CD4-positive, alpha-beta T cell treated with Interferon alpha-2 for 1 hour (primary cell): ENCODE data around the gene TAF11L13.
"Not testable (repeated sequence)": the region's sequence is repeated elsewhere in the genome, so short reads cannot be mapped to it uniquely, and the experiment has no call there.

Experiments
- DNase-seq, 2 donors: peaks; one replicate each; pipeline ENCODE4 v3.0.0-alpha.2; 2020 to 2022

The TAF11L13 gene

GRCh38 chr5:17631788-17632187 is at the start of gene TAF11L13:
TSS of gene TAF11L13 (plus strand) at chr5:17632088.
- DNase-seq = not testable (repeated sequence)

GRCh38 chr5:17585658-17586057 is 46.2 kb upstream of the TAF11L13 start, which contains the start of gene TAF11L7:
TSS of gene TAF11L7 (minus strand) at chr5:17585758.
- not testable (repeated sequence) for DNase-seq

DNA sequence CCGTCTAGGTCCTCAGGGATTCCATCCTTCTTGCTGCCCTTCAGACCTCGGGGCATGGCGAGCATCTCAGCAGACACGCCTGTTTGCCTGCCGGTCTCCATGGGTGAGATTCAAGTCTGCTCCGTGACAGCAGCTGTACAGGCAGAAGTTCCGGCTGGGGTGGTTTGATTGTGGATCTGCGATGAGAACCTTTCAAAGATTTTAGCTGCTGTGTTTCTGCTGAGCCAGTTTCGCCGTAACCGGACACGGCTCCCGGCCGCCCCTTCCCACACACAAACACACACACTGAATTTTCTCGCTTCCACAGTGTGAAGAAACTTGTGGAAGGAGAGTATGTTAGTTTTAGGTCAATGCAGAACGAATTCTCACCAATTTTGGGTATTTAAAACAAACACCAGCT is 41.0 kb upstream of the TAF11L13 start, which contains the start of gene TAF11L8:
TAF11L8 (minus strand) TSS at position 101 of the 400 bp plus-strand sequence.
- DNase-seq = not testable (repeated sequence)

DNA sequence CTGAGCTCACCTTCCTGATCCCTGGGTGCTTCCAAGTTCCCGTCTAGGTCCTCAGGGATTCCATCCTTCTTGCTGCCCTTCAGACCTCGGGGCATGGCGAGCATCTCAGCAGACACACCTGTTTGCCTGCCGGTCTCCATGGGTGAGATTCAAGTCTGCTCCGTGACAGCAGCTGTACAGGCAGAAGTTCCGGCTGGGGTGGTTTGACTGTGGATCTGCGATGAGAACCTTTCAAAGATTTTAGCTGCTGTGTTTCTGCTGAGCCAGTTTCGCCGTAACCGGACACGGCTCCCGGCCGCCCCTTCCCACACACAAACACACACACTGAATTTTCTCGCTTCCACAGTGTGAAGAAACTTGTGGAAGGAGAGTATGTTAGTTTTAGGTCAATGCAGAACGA is 37.6 kb upstream of the TAF11L13 start, which contains the start of gene TAF11L9:
TAF11L9 (minus strand) TSS at position 140 of the 400 bp plus-strand sequence.
- not testable (repeated sequence) for DNase-seq

DNA sequence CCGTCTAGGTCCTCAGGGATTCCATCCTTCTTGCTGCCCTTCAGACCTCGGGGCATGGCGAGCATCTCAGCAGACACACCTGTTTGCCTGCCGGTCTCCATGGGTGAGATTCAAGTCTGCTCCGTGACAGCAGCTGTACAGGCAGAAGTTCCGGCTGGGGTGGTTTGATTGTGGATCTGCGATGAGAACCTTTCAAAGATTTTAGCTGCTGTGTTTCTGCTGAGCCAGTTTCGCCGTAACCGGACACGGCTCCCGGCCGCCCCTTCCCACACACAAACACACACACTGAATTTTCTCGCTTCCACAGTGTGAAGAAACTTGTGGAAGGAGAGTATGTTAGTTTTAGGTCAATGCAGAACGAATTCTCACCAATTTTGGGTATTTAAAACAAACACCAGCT is 34.2 kb upstream of the TAF11L13 start, which contains the start of gene TAF11L10:
TAF11L10 (minus strand) TSS at position 101 of the 400 bp plus-strand sequence.
- DNase-seq = not testable (repeated sequence)

- not testable (repeated sequence) for DNase-seq
Measured at GRCh38 chr5:17603880-17604279, 28.0 kb upstream of the TAF11L13 start, which contains the start of gene TAF11L11. TSS of gene TAF11L11 (plus strand) at chr5:17604183.

DNA sequence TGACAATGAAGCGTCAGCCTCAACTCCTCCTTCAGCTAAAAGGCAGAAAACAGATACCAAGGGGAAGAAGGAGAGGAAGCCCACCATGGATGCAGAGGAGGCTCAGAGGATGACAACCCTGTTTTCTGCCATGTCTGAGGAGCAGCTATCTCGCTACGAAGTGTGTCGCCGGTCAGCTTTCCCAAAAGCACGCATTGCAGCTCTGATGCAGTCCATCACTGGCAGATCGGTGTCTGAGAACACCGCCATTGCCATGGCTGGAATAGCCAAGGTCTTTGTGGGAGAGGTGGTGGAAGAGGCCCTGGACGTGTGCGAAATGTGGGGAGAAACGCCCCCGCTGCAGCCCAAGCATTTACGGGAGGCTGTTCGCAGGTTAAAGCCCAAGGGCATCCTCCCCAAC is 26.9 kb upstream of the TAF11L13 start:
- DNase-seq = no peak

GRCh38 chr5:17607461-17607860 is 24.4 kb upstream of the TAF11L13 start:
- DNase-seq = not testable (repeated sequence)

DNA sequence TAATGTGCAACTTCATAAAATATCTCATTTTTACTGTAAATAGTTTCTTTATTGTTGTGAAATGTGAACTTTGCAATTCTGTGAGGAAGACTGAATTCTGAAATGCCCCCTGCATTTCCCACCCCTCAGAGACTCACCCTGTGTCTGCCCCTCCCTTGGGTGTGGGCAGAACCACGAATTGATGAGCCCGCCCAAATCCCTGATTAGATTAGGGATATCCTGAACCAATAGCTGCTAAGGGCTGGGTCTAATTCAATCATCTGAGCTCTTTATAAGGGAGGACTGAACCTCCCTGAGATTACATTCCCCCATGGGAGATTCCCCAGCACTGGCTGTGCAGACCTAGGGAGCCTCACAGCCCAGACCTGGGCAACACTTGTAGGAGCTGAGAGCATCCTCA is 21.8 kb upstream of the TAF11L13 start, which contains the start of gene TAF11L12:
TAF11L12 (plus strand) TSS at position 301 of the 400 bp plus-strand sequence.
- not testable (repeated sequence) for DNase-seq

GRCh38 chr5:17614872-17615605 is 16.8 kb upstream of the TAF11L13 start:
- no peak for DNase-seq

- DNase-seq = no peak
Measured at GRCh38 chr5:17619354-17619753, 12.5 kb upstream of the TAF11L13 start.

DNA sequence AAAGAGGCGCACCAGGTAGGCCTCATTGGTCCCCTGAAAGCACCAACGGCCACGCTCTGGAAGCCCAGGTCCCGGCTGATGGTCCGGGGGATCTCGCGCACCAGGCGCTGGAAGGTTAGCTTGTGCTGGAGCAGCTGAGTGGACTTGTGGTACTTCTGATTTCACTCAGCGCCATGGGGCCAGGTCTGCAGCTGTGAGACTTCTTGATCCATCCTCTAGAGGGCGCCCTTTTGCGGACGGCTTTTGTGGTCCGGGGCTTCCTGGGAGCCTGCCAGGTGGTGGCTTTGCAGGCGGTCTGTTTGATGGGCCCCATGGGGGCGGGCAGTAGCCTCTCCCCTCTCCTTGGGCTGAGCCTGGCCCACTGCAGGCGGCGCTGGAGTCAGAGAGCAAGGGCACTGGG is 11.3 kb upstream of the TAF11L13 start:
- DNase-seq = no peak

DNA sequence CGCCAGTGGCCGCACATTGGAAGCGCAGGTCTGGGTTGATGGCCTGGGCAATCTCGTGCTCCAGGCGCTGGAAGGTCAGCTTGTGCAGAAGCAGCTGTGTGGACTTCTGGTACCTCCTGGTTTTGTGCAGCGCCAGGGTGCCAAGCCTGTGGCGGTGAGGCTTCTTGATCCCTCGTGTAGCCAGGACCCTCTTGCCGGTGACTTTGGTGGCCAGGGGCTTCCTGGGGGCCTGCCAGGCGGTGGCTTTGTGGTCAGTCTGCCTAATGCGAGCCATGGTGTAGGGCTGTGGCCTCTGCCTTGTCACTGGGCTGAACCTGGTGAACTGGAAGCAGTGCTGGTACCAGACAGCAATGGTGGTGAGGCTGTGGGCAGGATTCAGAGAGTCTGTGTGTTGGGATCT is 6.2 kb upstream of the TAF11L13 start:
- DNase-seq = no peak

DNA sequence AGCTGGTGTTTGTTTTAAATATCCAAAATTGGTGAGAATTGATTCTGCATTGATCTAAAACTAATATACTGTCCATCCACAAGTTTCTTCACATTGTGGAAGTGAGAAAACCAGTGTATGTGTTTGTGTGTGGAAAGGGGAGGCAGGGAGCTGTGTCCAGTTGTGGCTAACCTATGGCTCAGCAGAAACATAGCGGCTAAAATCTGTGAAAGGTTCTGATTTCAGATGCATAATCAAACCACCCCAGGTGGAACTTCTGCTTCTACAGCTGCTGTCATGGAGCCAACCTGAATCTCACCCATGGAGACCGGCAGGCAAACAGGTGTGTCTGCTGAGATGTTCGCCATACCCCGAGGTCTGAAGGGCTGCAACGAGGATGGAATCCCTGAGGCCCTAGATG is 2.3 kb downstream of the TAF11L13 start, which contains the start of gene TAF11L14:
TAF11L14 (plus strand) TSS at position 301 of the 400 bp plus-strand sequence.
- DNase-seq = no peak

DNA sequence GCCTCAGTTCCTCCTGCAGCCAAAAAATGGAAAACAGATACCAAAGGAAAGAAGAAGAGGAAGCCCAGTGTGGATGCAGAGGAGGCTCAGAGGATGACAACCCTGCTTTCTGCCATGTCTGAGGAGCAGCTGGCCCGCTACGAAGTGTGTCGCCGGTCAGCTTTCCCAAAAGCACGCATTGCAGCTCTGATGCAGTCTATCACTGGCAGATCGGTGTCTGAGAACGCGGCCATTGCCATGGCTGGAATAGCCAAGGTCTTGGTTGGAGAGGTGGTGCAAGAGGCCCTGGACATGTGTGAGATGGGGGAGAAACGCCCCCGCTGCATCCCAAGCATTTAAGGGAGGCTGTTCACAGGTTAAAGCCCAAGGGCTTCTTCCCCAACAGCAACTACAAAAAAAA is 17.3 kb downstream of the TAF11L13 start:
- DNase-seq = not testable (repeated sequence)

GRCh38 chr5:17655201-17655759 is 23.4 kb downstream of the TAF11L13 start:
- not testable (repeated sequence) for DNase-seq

DNA sequence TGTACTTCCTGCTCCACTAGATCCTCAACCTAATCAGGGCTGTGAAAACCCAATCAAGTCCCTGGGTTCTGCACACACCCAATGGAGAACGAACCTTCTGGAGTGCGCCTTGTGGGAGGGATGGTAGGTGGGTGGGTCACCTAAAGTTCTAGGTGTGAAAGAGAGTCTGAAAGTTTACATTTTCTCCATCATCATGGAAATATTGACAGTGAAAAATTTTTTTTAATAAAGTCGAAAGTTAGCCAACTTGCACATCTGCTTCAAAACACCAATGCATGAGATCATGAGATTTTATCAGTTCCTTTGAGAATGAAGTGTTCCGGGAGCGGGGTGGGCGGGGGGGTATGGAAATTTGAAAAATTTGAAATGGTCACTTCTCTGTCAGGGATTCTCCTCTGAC is 24.0 kb downstream of the TAF11L13 start:
- no peak for DNase-seq

- DNase-seq = no peak
Measured at GRCh38 chr5:17663182-17663581, 31.3 kb downstream of the TAF11L13 start.

- no peak for DNase-seq
Measured at GRCh38 chr5:17665836-17666235, 33.9 kb downstream of the TAF11L13 start.

DNA sequence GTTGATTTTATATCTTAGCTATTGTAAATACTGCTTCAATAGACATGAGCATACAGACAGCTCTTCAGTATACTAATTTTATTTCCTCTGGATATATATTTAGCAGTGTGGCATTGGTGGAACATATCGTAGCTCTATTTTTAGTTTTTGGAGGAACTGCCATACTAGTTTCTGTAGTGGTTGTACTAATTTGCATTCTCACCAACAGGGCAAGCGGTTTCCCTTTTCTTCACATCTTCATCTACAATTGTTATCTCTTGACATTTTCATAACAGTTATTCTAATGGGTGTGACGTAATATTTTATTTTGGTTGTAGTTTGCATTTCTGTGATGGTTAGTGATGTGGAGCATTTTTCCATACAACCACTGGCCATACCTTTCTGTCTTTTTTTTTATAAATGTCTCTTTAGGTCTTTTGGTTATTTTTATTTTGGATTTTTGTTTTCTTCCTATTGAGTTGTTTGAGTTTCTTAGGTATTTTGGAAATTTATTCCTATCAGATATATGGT is 34.9 kb downstream of the TAF11L13 start:
- DNase-seq = no peak

GRCh38 chr5:17670353-17670752 is 38.5 kb downstream of the TAF11L13 start:
- no peak for DNase-seq

DNA sequence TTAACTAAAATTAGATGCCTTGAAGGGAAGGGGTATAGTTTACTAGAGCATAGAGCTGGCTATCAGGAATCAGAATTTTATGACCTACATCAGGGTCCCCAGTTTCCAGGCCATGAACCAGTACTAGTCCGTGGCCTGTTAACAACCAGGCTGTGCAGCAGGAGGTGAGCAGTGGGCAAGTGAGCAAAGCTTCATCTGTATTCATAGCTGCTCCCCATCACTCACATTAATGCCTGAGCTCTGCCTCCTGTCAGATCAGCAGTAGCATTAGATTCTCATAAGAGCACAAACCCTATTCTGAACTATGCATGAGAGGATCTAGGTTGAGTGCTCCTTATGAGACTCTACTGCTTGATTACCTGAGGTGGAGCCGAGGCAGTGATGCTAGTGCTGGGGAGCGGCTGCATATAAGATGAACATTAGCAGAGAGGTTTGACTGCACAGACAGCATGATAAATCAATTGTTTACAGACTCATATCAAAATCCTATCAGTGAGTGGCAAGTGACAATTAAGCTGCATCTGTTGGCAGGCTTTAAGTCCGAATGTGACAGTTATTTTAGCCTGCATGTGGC is 47.0 kb downstream of the TAF11L13 start:
- DNase-seq = no peak

DNA sequence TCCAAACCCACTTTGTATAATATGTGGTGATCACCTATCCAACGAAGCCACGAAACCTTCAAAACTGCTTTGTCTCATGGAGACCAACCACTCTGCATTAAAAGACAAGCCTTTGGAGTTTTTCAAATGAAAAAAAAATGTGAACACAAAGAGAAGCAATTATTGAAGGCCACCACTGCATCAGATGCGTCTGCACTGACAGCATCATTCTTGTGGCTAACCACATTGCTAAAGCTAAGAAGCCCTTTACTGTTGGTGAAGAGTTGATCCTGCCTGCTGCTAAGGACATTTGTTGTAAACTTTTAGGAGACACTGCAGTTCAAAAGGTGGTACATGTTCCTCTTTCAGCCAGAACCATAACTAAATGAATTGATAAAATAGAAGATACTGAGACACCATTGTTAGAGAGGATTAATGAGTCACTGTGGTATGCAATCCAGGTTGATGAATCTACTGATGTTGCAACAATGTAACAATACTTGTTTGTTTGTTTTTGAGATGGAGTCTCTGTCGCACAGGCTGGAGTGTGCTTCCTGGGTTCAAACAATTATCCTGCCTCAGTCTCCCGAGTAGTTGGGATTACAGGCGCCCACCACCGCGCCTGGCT is 47.8 kb downstream of the TAF11L13 start:
- DNase-seq = no peak
